GM21360 (cell line): ENCODE results near the gene WBP2.
"Not testable (repeated sequence)": the region's sequence is repeated elsewhere in the genome, so short reads cannot be mapped to it uniquely, and the experiment has no call there.

Experiments used
- ATAC-seq: cut with Tn5 transposase; IDR thresholded peaks from one replicate; pipeline ENCODE4 v1.9.1; 2021; ENCODE audit warnings: mild to moderate bottlenecking, moderate library complexity; ENCODE audit not compliant: unreplicated experiment

Gene WBP2

GRCh38 chr17:75869282-75870141, 14.4 kb upstream of the WBP2 start:
- no peak for ATAC-seq

GRCh38 chr17:75868730-75869281, 13.7 kb upstream of the WBP2 start:
- not testable (repeated sequence) for ATAC-seq

DNA sequence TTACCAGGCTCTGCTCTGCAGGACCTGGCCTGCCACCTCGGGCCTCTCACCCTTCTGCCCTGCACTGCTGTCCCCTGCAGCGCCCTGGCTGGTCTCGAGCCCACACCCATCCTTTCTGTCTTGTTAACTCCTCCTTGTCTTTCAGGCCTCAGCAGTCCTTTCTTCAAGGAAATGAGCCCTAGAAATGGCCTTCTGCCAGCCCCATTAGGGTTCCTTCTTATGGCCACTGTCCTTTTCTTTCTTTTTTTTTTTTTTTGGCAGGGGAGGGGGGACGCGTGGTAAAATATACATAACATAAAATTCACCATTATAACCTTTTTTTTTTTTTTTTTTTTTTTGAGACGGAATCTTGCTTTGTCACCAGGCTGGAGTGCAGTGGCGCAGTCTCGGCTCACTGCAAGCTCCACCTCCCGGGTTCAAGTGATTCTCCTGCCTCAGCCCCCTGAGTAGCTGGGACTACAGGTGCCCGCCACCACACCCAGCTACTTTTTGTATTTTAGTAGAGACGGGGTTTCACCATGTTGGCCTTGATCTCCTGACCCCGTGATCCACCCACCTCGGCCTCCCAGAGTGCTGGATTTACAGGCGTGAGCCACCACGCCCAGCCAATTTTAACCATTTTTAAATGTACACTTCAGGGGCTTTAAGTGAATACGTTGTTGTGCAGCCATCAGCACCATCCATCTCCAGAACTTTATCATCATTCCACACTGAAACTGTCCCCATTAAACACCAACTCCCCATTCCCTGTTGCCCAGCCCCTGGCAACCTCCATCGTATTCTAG, 10.5 kb upstream of the WBP2 start:
- ATAC-seq, result not testable (repeated sequence)

DNA sequence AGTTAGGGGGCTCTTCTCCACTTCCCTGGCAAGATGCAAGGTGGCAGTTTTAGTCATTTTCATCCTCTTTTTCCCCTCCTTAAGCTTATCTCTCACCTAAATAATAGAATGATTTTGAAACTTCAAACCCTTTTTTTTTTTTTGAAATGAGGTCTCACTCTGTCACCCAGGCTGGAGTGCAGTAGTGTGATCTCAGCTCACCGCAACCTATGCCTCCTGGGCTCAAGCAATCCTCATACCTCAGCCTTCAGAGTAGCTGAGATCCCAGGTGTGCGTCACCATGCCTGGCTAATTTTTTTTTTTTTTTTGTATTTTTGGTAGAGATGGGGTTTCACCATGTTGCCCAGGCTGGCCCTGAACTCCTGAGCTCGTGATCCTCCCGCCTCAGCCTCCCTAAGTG, 9.8 kb upstream of the WBP2 start:
- peak; percentile 10 for ATAC-seq

- peak; percentile 78 for ATAC-seq
Observed at GRCh38 chr17:75864448-75864871, 9.3 kb upstream of the WBP2 start.

DNA sequence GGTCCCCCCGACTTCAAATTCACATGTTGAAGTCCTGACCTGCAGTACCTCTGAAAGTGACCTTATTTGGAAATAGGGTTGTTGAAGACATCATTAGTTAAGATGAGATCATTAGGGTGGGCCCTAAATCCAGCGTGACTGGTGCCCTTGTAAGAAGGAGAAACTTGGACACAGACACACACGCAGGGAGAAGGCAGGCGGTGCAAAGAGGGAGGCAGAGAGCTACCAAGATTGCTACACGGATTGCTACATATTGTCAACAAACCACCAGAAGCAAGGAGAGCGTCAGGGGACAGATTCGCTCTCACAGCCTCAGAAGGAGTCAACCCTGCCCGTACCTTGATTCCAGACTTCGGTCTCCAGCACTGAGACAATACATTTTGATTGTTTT, 6.8 kb upstream of the WBP2 start:
- ATAC-seq, result no peak

DNA sequence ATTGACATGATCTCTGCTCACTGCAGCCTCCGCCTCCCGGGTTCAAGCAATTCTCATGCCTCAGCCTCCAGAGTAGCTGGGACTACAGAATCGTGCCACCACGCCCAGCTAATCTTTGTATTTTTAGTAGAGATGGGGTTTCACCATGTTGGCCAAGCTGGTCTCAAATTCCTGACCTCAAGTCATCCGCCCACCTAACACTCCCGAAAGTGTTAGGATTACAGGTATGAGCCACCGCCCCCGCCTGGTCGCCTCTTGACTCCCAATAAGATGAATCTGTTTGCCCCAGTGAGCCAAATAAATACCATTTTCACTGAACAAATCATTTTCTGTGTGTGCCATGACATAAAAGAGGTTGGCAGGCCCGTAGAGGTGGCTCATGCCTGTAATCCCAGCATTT, 4.2 kb upstream of the WBP2 start:
- ATAC-seq, result not testable (repeated sequence)

GRCh38 chr17:75856062-75856756, 1.1 kb upstream of the WBP2 start:
- no peak for ATAC-seq

DNA sequence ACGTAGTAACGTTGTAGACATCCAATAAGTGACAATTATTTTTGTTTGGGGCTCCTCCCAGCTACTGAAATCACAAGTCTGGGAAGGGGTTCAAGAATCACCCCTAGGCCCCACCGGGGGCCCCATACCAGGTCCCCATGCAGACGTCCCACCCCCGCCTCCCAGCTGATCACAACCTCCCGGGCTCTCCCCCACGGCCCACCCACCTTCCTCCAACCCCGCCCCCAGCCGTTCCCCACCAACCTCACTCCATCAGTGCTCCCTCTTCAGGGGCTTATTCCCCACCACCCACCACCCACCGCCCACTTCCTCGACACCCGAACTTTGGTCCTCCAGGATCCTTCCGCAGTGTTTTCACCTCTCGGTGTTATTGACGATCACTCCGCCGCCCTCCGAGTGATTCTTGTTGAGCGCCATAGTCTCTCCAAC, 240 bp downstream of the WBP2 start:
- no peak for ATAC-seq

- no peak for ATAC-seq
Observed at GRCh38 chr17:75854101-75854748, 910 bp downstream of the WBP2 start.

GRCh38 chr17:75853433-75853832, 1.7 kb downstream of the WBP2 start:
- ATAC-seq, result no peak

DNA sequence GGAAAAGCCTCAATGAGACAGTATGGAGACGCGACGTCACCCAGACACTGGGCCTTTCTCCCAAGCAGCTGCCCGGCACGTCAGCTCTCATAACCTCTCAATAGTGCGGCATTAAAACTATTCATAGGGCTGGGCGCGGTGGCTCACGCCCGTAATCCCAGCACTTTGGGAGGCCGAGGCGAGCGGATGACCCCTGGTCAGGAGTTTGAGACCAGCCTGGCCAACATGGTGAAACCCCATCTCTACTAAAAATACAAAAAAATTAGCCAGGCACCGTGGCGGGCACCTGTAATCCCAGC, 3.5 kb downstream of the WBP2 start:
- ATAC-seq, result not testable (repeated sequence)

- ATAC-seq, result no peak
Observed at GRCh38 chr17:75850928-75851692, 4.0 kb downstream of the WBP2 start.

GRCh38 chr17:75849724-75850123, 5.4 kb downstream of the WBP2 start:
- ATAC-seq, result no peak

DNA sequence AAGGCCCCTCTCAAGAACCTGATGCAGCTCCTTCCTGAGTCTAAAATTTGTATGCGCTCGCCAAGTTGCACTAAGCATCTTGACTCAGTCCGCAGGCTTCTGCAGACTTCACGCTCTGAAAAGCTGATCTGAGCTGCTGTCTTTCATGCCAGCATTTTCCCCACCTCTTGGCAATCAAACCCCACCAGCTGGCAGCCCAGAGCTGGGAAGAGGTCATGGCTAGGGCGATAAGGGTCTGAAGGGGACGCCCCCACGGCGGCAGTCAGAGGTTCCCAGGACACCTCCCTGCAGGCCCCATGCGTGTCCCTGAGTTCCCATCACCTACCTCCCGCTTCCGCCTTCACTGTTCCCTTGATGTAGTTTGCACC, 5.9 kb downstream of the WBP2 start:
- no peak for ATAC-seq

GRCh38 chr17:75848523-75849278, 6.4 kb downstream of the WBP2 start:
- ATAC-seq, result no peak

DNA sequence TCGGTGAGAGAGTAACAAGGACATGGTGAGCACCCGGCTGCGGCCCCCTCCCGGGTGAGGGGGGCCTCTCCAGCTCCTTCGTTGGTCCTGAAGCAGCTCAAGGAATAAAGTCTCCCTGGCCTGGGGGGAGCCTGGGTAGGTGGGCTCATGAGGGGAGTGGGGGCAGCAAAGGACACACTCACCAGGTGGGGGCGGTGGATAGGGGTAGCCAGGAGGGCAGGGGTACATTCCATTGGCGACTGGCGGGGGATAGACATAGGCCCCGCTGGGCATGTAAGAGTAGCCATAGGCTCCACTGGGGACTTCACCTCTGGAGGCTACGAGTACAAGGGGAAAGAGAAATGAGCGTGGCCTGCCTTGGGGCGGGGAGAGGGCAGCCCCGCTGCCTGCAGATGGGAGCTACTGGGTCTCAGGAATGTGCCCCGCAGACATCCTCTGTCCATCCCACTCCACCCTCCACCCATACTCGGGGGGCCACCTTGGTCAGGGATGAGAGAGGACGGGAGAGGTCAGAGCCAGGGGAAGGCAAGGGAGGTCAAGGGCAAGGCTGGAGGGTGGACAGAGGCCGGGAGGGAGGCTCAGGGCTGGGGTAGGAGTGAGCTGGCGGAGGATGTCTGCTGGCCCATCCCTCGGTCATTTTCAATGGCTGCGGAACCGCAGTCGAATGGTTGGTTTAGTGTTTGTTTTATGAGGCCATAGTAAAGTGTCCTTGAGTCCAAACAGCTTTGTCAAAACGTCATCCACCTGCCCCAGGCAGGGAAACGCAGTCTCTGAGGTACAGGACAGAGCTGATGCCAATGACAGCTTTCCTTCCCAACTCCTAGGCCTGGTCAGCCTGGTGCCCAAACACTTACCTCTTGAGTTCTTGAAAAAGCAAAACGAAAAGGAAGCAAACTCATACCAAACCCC, 7.3 kb downstream of the WBP2 start:
- ATAC-seq, result no peak
